Glutamatergic neuron (in vitro differentiated cells): ENCODE results near the gene TRRAP. TPM values are rescaled to one million over a fixed set of nuclear protein-coding genes. Genes with fewer than 3 reads are reported as not detected.

ENCODE experiments used
- DNase-seq: peaks from one replicate; pipeline ENCODE4 v3.0.0; 2022
- H3K27ac Mint-ChIP-seq: one replicate; pipeline ENCODE4 v1.8.0; 2020; ENCODE audit warnings: mild to moderate bottlenecking, mixed read lengths, inconsistent platforms; ENCODE audit not compliant: unreplicated experiment
- H3K27me3 Mint-ChIP-seq: one replicate; pipeline ENCODE4 v1.8.0; 2020; ENCODE audit warnings: mild to moderate bottlenecking, moderate library complexity, mixed read lengths, inconsistent platforms; ENCODE audit not compliant: unreplicated experiment
- H3K36me3 Mint-ChIP-seq: one replicate; pipeline ENCODE4 v1.8.0; 2020; ENCODE audit warnings: mild to moderate bottlenecking, mixed read lengths, inconsistent platforms; ENCODE audit not compliant: unreplicated experiment
- H3K4me1 Mint-ChIP-seq: one replicate; pipeline ENCODE4 v1.8.0; 2020; ENCODE audit warnings: mild to moderate bottlenecking, low read depth, mixed read lengths, inconsistent platforms; ENCODE audit not compliant: unreplicated experiment
- H3K4me3 Mint-ChIP-seq: one replicate; pipeline ENCODE4 v1.8.0; 2020; ENCODE audit warnings: mild to moderate bottlenecking, mixed read lengths, inconsistent platforms; ENCODE audit not compliant: unreplicated experiment
- H3K9me3 Mint-ChIP-seq: one replicate; pipeline ENCODE4 v1.8.0; 2020; ENCODE audit warnings: mild to moderate bottlenecking, moderate library complexity, mixed read lengths, inconsistent platforms; ENCODE audit not compliant: unreplicated experiment
- total RNA-seq: library from RNA; stranded (reverse); fragmentation: NEBNext Ultra II Directional; extraction: Animal tissue kit (Norgen Biotek cat#: 25700); gene quantifications from one replicate; pipeline ENCODE4 v1.2.1, GENCODE V29; 2021; ENCODE audit not compliant: unreplicated experiment
- TF ChIP-seq, protein P1 (sequence below): fragments of 200-600 bp; sonication (generic); IDR thresholded peaks from one replicate; pipeline ENCODE4 v1.5.0; 2021; ENCODE audit not compliant: partially characterized antibody, unreplicated experiment

The TRRAP gene
- total RNA-seq, 1 donor from 2014 or later: 68.7 TPM

DNA sequence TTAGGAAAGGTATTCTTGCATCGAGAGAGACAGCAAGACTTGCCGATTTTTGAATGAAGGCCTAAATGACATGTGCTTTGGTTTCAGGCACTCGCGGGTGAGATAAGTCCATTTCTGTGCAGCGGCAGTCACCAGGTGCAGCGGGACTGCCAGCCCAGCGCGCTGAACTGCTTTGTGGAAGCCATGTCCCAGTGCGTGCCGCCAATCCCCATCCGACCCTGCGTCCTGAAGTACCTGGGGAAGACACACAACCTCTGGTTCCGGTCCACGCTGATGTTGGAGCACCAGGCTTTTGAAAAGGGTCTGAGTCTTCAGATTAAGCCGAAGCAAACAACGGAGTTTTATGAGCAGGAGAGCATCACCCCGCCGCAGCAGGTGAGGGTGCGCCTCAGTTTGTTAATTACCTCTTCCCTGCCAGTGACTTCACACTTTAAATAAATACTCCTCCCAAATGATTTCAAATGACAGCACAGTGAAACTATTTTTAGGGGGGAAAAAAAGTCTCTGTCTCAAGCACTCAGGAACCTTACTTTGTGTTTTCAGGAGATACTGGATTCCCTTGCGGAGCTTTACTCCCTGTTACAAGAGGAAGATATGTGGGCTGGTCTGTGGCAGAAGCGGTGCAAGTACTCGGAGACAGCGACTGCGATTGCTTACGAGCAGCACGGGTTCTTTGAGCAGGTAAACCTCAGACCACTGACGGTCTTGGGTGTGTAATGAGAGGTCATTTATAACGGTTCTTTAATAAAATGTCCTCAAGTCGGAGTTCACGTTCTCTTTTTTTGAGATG, 98.3 kb downstream of the TRRAP start:
- no peak for DNase-seq
- H3K27ac Mint-ChIP-seq: no peak overlapping the region
- TF ChIP-seq, protein P1, sequence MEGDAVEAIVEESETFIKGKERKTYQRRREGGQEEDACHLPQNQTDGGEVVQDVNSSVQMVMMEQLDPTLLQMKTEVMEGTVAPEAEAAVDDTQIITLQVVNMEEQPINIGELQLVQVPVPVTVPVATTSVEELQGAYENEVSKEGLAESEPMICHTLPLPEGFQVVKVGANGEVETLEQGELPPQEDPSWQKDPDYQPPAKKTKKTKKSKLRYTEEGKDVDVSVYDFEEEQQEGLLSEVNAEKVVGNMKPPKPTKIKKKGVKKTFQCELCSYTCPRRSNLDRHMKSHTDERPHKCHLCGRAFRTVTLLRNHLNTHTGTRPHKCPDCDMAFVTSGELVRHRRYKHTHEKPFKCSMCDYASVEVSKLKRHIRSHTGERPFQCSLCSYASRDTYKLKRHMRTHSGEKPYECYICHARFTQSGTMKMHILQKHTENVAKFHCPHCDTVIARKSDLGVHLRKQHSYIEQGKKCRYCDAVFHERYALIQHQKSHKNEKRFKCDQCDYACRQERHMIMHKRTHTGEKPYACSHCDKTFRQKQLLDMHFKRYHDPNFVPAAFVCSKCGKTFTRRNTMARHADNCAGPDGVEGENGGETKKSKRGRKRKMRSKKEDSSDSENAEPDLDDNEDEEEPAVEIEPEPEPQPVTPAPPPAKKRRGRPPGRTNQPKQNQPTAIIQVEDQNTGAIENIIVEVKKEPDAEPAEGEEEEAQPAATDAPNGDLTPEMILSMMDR: no peak
- peaks cover 5% of the 10 kb centered on the region for H3K36me3 Mint-ChIP-seq
- no peaks in the 10 kb centered on the region for H3K4me1 Mint-ChIP-seq
- H3K27me3 Mint-ChIP-seq: no peaks in the 10 kb centered on the region
- H3K9me3 Mint-ChIP-seq: peaks cover 3% of the 10 kb centered on the region
- H3K4me3 Mint-ChIP-seq: no peak overlapping the region

DNA sequence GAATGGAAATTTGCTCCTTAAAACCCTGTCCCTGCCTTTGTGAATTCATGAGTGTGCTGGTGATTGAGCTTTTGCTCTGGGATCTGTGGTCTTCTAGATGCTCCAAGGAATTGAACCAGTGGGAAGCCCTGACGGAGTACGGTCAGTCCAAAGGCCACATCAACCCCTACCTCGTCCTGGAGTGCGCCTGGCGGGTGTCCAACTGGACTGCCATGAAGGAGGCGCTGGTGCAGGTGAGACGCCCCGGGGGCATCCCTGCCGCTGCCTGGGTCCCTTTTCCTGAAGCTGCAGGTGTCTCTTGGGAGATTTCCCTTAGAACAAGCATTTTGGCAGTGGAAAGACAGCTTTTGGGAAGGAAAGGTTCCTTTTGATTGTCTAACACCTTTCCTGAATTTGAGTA, 100.3 kb downstream of the TRRAP start:
- H3K4me1 Mint-ChIP-seq: no peaks in the 10 kb centered on the region
- no peak overlapping the region for H3K4me3 Mint-ChIP-seq
- TF ChIP-seq, protein P1: no peak
- H3K27me3 Mint-ChIP-seq: no peaks in the 10 kb centered on the region
- H3K27ac Mint-ChIP-seq: no peak overlapping the region
- H3K36me3 Mint-ChIP-seq: peaks cover 5% of the 10 kb centered on the region
- DNase-seq: no peak
- peaks cover 2% of the 10 kb centered on the region for H3K9me3 Mint-ChIP-seq

DNA sequence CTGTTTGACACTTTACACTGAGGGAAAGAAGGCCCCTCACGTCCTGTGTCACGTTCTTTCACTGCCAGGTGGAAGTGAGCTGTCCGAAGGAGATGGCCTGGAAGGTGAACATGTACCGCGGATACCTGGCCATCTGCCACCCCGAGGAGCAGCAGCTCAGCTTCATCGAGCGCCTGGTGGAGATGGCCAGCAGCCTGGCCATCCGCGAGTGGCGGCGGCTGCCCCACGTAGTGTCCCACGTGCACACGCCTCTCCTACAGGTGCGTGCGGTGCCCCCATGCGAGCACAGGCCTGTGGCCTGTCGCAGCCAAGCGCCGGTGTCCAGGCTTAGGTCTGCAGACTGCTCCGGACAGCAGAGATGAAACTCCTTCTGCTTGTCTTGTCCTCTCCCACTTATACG, 103.4 kb downstream of the TRRAP start:
- no peaks in the 10 kb centered on the region for H3K27me3 Mint-ChIP-seq
- DNase-seq: no peak
- no peaks in the 10 kb centered on the region for H3K4me1 Mint-ChIP-seq
- no peak overlapping the region for H3K4me3 Mint-ChIP-seq
- TF ChIP-seq, protein P1: no peak
- H3K36me3 Mint-ChIP-seq: peaks cover 21% of the 10 kb centered on the region
- no peaks in the 10 kb centered on the region for H3K9me3 Mint-ChIP-seq
- H3K27ac Mint-ChIP-seq: no peak overlapping the region

DNA sequence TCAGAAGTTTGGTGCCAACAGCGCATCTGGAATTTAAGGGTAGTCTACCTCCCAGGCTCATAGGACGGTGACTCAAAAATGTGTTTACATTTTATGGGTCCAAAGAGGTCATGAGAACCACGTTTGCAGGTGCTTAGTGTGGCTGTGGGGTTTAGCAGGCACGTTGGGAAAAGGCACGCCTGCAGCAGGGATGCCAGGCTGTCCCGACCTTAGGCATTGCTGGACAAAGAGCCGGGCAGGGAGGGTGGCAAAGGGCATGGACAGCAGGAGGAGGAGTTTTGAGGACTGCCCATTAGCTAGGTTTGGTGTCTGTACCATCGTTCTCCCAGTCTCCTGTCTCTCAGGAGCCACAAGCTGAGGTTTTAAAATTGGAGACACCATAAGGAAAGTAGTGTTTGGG, 104.4 kb downstream of the TRRAP start:
- H3K4me1 Mint-ChIP-seq: no peaks in the 10 kb centered on the region
- H3K27ac Mint-ChIP-seq: no peak overlapping the region
- no peaks in the 10 kb centered on the region for H3K9me3 Mint-ChIP-seq
- no peak overlapping the region for H3K4me3 Mint-ChIP-seq
- H3K27me3 Mint-ChIP-seq: peaks cover 3% of the 10 kb centered on the region
- peaks cover 28% of the 10 kb centered on the region for H3K36me3 Mint-ChIP-seq
- no peak for DNase-seq
- TF ChIP-seq, protein P1: no peak

DNA sequence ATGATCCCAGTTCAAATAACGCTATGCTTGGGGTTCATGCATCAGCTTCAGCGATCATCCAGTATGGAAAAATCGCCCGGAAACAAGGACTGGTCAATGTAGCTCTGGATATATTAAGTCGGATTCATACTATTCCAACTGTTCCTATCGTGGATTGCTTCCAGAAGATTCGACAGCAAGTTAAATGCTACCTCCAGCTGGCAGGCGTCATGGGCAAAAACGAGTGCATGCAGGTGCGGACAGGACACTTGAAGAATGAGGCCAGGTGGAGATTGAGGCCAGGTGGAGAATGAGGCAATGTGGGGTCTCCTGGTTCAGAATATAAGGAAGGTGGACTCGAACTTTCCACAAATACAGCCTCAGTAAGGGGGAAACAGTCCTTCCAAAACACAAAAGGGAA, 105.8 kb downstream of the TRRAP start:
- H3K9me3 Mint-ChIP-seq: no peaks in the 10 kb centered on the region
- H3K27me3 Mint-ChIP-seq: peaks cover 3% of the 10 kb centered on the region
- H3K4me3 Mint-ChIP-seq: no peak overlapping the region
- H3K27ac Mint-ChIP-seq: no peak overlapping the region
- TF ChIP-seq, protein P1: no peak
- H3K36me3 Mint-ChIP-seq: peaks cover 28% of the 10 kb centered on the region
- no peaks in the 10 kb centered on the region for H3K4me1 Mint-ChIP-seq
- DNase-seq: no peak
